Hepatocyte (in vitro differentiated cells): ENCODE measurements around the gene ZC3H10. TPM values are rescaled to one million over a fixed set of nuclear protein-coding genes. Genes with fewer than 3 reads are reported as not detected.
"Not testable (repeated sequence)": the region's sequence is repeated elsewhere in the genome, so short reads cannot be mapped to it uniquely, and the experiment has no call there.

ENCODE experiments used
- DNase-seq: peaks from one replicate; pipeline ENCODE4 v3.0.0-alpha.2; 2016; ENCODE audit warnings: low spot score
- H2AFZ ChIP-seq: fragments of 200-600 bp; sonication (generic); 2 replicates; pipeline ENCODE4 v1.6.0; 2016; ENCODE audit warnings: antibody characterized with exemption, mild to moderate bottlenecking
- H3K27ac ChIP-seq: fragments of 200-600 bp; sonication (generic); 2 replicates; pipeline ENCODE4 v1.5.1; 2016; ENCODE audit warnings: mild to moderate bottlenecking
- H3K27me3 ChIP-seq: fragments of 200-600 bp; sonication (generic); 2 replicates; pipeline ENCODE4 v1.6.1; 2016
- H3K36me3 ChIP-seq: fragments of 200-600 bp; sonication (generic); replicated peaks from 2 replicates; pipeline ENCODE4 v1.5.1; 2016; ENCODE audit warnings: low read depth; ENCODE audit not compliant: insufficient read depth
- H3K4me1 ChIP-seq: fragments of 200-600 bp; sonication (generic); 2 replicates; pipeline ENCODE4 v1.5.1; 2016; ENCODE audit warnings: mild to moderate bottlenecking, moderate library complexity; ENCODE audit not compliant: insufficient read depth
- H3K4me2 ChIP-seq: fragments of 200-600 bp; sonication (generic); 2 replicates; pipeline ENCODE4 v1.6.0; 2016
- H3K4me3 ChIP-seq: fragments of 200-600 bp; sonication (generic); 2 replicates; pipeline ENCODE4 v1.5.1; 2016; ENCODE audit warnings: mild to moderate bottlenecking
- H3K79me2 ChIP-seq: fragments of 200-600 bp; sonication (generic); 2 replicates; pipeline ENCODE4 v1.6.0; 2017; ENCODE audit warnings: mild to moderate bottlenecking
- H3K9me2 ChIP-seq: fragments of 200-600 bp; sonication (generic); replicated peaks from 2 replicates; pipeline ENCODE4 v1.6.0; 2017; ENCODE audit warnings: mild to moderate bottlenecking; ENCODE audit not compliant: insufficient read depth
- H3K9me3 ChIP-seq: fragments of 200-600 bp; sonication (generic); 2 replicates; pipeline ENCODE4 v1.5.1; 2016; ENCODE audit warnings: low read depth, mild to moderate bottlenecking
- H4K20me1 ChIP-seq: fragments of 200-600 bp; sonication (generic); 2 replicates; pipeline ENCODE4 v1.6.0; 2016; ENCODE audit warnings: mild to moderate bottlenecking; ENCODE audit not compliant: insufficient read depth, poor library complexity, severe bottlenecking
- CTCF ChIP-seq: fragments of 200-600 bp; sonication (generic); IDR thresholded peaks from 2 replicates; pipeline ENCODE4 v1.5.1; 2016; ENCODE audit warnings: antibody characterized with exemption, mild to moderate bottlenecking; ENCODE audit not compliant: poor library complexity
- EZH2 ChIP-seq: fragments of 200-600 bp; sonication (generic); IDR thresholded peaks from 2 replicates; pipeline ENCODE4 v1.6.1; 2016; ENCODE audit warnings: antibody characterized with exemption, mild to moderate bottlenecking, borderline replicate concordance
- EZH2phosphoT487 ChIP-seq: fragments of 200-600 bp; sonication (generic); IDR thresholded peaks from one replicate; pipeline ENCODE4 v1.6.1; 2018; ENCODE audit warnings: antibody characterized with exemption, mild to moderate bottlenecking, low read depth, moderate library complexity; ENCODE audit not compliant: unreplicated experiment, severe bottlenecking
- WGBS: methylation state at CpG from one replicate; pipeline ENCODE4 v1.1.6; 2016; ENCODE audit warnings: low lambda C conversion rate; ENCODE audit errors: missing lambda C conversion rate; 5-methylcytosine and 5-hydroxymethylcytosine counted together
- polyA plus RNA-seq: library from polyadenylated mRNA; unstranded; fragments of >200 nt; fragmentation: Nextera tagmentation; extraction: Ambion mirVana; gene quantifications from 2 replicates; pipeline ENCODE4 v1.2.1, GENCODE V29; 2016
- total RNA-seq: library from RNA; depleted of rRNA; stranded (reverse); fragments of >200 nt; gene quantifications from 2 replicates; pipeline ENCODE4 v1.2.3, GENCODE V29; 2014

The ZC3H10 gene
- total and polyA plus RNA-seq, 2 experiments from 2014 or later: 5.7 to 9.0 TPM

GRCh38 chr12:56116267-56117081 is 1.6 kb upstream of the ZC3H10 start, which contains the start of gene RPL41:
RPL41 (plus strand) TSS chr12:56116633.
- Histone ChIP-seq H3K36me3 (no peaks in the 10 kb centered on the region), H2AFZ (peak within 1 kb of the TSS; percentile 94), H4K20me1 (peaks cover 2% of the 10 kb centered on the region), H3K27me3 (no peaks in the 10 kb centered on the region), H3K27ac (peak within 1 kb of the TSS; percentile 97), H3K9me3 (no peaks in the 10 kb centered on the region), H3K4me2 (peak within 1 kb of the TSS; percentile 85), H3K79me2 (peaks cover 12% of the 10 kb centered on the region), H3K9me2 (no peaks in the 10 kb centered on the region), H3K4me1 (peaks cover 14% of the 10 kb centered on the region), H3K4me3 (peak within 1 kb of the TSS; percentile 49)
- DNase-seq: peak; percentile 97
- WGBS: under 1% methylated on average over 34 of the region's 34 CpGs
- TF ChIP-seq EZH2phosphoT487 (no peak), CTCF (no peak), EZH2 (no peak)

DNA sequence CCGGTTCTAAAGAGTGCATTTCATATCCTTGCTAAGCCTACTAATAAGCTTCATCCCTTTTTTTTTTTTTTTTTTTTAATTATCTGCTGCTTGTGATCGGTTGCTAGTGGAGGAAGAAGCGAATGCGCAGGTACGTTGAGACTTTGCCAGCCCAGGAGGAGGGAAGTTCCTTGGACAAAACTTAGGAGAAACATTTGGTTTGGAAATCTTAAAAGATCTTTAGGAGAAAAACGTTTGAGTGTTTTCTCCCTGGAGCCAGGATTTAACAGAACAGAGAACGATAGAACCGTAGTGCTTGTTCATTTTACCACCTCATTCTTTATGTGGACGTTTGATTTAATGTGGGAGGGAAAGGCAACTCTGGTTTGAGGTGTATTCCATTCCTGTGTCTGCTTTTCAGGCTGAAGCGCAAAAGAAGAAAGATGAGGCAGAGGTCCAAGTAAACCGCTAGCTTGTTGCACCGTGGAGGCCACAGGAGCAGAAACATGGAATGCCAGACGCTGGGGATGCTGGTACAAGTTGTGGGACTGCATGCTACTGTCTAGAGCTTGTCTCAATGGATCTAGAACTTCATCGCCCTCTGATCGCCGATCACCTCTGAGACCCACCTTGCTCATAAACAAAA is 872 bp upstream of the ZC3H10 start:
- H3K9me3 ChIP-seq, H3K36me3 ChIP-seq, DNase-seq, H2AFZ ChIP-seq, H4K20me1 ChIP-seq, H3K9me2 ChIP-seq, H3K27me3 ChIP-seq: not testable (repeated sequence)
- Histone ChIP-seq H3K4me3 (peak overlapping the region; percentile 49), H3K27ac (peak overlapping the region; percentile 97), H3K4me1 (peaks cover 14% of the 10 kb centered on the region), H3K79me2 (peaks cover 12% of the 10 kb centered on the region), H3K4me2 (peak overlapping the region; percentile 85)
- WGBS: 2% methylated on average over 12 of the region's 16 CpGs

DNA sequence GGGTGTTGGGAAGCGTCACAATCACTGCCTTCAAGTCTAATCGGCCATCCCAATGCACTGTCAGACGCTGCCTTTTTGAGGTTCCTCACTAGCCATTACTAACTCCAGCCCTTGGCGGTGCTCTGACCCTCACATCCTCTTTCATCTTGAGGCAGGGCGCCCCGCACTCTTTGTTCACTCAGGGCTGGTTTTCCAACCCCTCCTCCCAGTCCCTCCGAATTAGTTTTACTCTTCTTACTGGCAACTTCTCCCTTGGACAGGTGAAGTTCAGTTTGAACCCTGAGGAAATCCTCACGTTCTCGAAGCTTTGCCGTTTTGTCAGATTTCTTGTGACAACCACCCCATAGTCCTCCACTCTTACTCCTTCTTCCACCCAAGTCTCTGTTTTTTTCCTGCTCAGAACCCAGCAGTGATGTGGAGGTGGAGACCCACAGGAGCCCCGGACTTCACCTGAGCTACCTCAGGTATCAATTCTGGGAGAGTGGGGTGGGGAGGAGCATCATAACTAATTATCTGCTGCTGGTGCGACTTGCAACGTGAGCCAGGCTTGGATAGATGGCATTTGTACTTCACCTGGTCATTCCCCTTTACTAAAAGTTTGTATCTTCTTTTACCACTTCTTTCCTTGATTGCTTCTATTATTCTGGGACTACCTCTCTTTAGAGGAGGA is 757 bp downstream of the ZC3H10 start:
- H3K9me2 ChIP-seq: no peaks in the 10 kb centered on the region
- H3K27ac ChIP-seq: peak overlapping the region; percentile 86
- H3K79me2 ChIP-seq: peaks cover 12% of the 10 kb centered on the region
- peak overlapping the region; percentile 38 for H3K4me3 ChIP-seq
- 17% methylated on average over 13 of the region's 13 CpGs for WGBS
- no peaks in the 10 kb centered on the region for H3K27me3 ChIP-seq
- peak overlapping the region; percentile 86 for H3K4me2 ChIP-seq
- H3K4me1 ChIP-seq: peaks cover 14% of the 10 kb centered on the region
- peak overlapping the region; percentile 41 for H2AFZ ChIP-seq
- peaks cover 2% of the 10 kb centered on the region for H4K20me1 ChIP-seq
- H3K36me3 ChIP-seq: no peaks in the 10 kb centered on the region
- no peak for DNase-seq
- no peaks in the 10 kb centered on the region for H3K9me3 ChIP-seq
- TF ChIP-seq EZH2: no peak
- TF ChIP-seq EZH2phosphoT487: no peak
- TF ChIP-seq CTCF: no peak
